ENCODE data around the gene SEZ6. TPM values are rescaled to one million over a fixed set of nuclear protein-coding genes. Genes with fewer than 3 reads are reported as not detected.

Gene SEZ6
- total RNA-seq (2014; rRNA removed; shearing (Covaris generic); ENCODE audit: low replicate concordance) = not detected in 2 replicates

GRCh38 chr17:29005936-29006511 lies at the start of gene SEZ6:
SEZ6 (minus strand) TSS chr17:29006033; CDS start chr17:29005869, 164 bp downstream.
- peak; percentile 80 for DNase-seq
- H3K4me3 ChIP-seq = no peak within 1 kb of the TSS
- no peaks in the 10 kb centered on the region for H3K9me3 ChIP-seq
- no peaks in the 10 kb centered on the region for H3K36me3 ChIP-seq
- H3K27me3 ChIP-seq = peaks cover 16% of the 10 kb centered on the region

- no peaks in the 10 kb centered on the region for H3K27me3 ChIP-seq
- no peak for DNase-seq
- no peak overlapping the region for H3K4me3 ChIP-seq
- H3K9me3 ChIP-seq = no peaks in the 10 kb centered on the region
- no peaks in the 10 kb centered on the region for H3K36me3 ChIP-seq
Observed at GRCh38 chr17:29054835-29055234, 49.0 kb upstream of the SEZ6 start.

GRCh38 chr17:29051731-29052130 lies 45.9 kb upstream of the SEZ6 start:
- no peak for DNase-seq
- no peak overlapping the region for H3K4me3 ChIP-seq
- no peaks in the 10 kb centered on the region for H3K36me3 ChIP-seq
- H3K27me3 ChIP-seq = no peaks in the 10 kb centered on the region
- H3K9me3 ChIP-seq = no peaks in the 10 kb centered on the region

GRCh38 chr17:29051194-29051593 lies 45.4 kb upstream of the SEZ6 start:
- Histone ChIP-seq H3K9me3 (no peaks in the 10 kb centered on the region), H3K4me3 (no peak overlapping the region), H3K27me3 (no peaks in the 10 kb centered on the region), H3K36me3 (no peaks in the 10 kb centered on the region)
- no peak for DNase-seq

- no peak for DNase-seq
- H3K9me3 ChIP-seq = no peaks in the 10 kb centered on the region
- H3K27me3 ChIP-seq = no peaks in the 10 kb centered on the region
- no peak overlapping the region for H3K4me3 ChIP-seq
- H3K36me3 ChIP-seq = no peaks in the 10 kb centered on the region
Observed at GRCh38 chr17:29050176-29050575, 44.3 kb upstream of the SEZ6 start.

GRCh38 chr17:29049541-29050145 lies 43.8 kb upstream of the SEZ6 start:
- no peaks in the 10 kb centered on the region for H3K27me3 ChIP-seq
- DNase-seq = no peak
- no peaks in the 10 kb centered on the region for H3K9me3 ChIP-seq
- H3K36me3 ChIP-seq = no peaks in the 10 kb centered on the region
- H3K4me3 ChIP-seq = no peak overlapping the region

GRCh38 chr17:29048440-29049368 lies 42.9 kb upstream of the SEZ6 start:
- Histone ChIP-seq H3K27me3 (no peaks in the 10 kb centered on the region), H3K36me3 (no peaks in the 10 kb centered on the region), H3K4me3 (no peak overlapping the region), H3K9me3 (no peaks in the 10 kb centered on the region)
- no peak for DNase-seq

GRCh38 chr17:29046473-29046839 lies 40.6 kb upstream of the SEZ6 start:
- Histone ChIP-seq H3K4me3 (no peak overlapping the region), H3K9me3 (no peaks in the 10 kb centered on the region), H3K36me3 (no peaks in the 10 kb centered on the region), H3K27me3 (no peaks in the 10 kb centered on the region)
- DNase-seq = no peak

GRCh38 chr17:29045734-29046472 lies 40.1 kb upstream of the SEZ6 start:
- no peaks in the 10 kb centered on the region for H3K36me3 ChIP-seq
- no peaks in the 10 kb centered on the region for H3K9me3 ChIP-seq
- DNase-seq = no peak
- no peak overlapping the region for H3K4me3 ChIP-seq
- H3K27me3 ChIP-seq = no peaks in the 10 kb centered on the region

- Histone ChIP-seq H3K4me3 (no peak overlapping the region), H3K36me3 (no peaks in the 10 kb centered on the region), H3K27me3 (no peaks in the 10 kb centered on the region), H3K9me3 (no peaks in the 10 kb centered on the region)
- DNase-seq = no peak
Observed at GRCh38 chr17:29045026-29045425, 39.2 kb upstream of the SEZ6 start.

GRCh38 chr17:29043539-29044145 lies 37.8 kb upstream of the SEZ6 start:
- no peaks in the 10 kb centered on the region for H3K9me3 ChIP-seq
- DNase-seq = no peak
- no peak overlapping the region for H3K4me3 ChIP-seq
- H3K27me3 ChIP-seq = no peaks in the 10 kb centered on the region
- H3K36me3 ChIP-seq = no peaks in the 10 kb centered on the region

- H3K27me3 ChIP-seq = no peaks in the 10 kb centered on the region
- peak within 1 kb of the TSS; percentile 37 for H3K4me3 ChIP-seq
- no peaks in the 10 kb centered on the region for H3K9me3 ChIP-seq
- H3K36me3 ChIP-seq = no peaks in the 10 kb centered on the region
- DNase-seq = peak; percentile 88
Observed at GRCh38 chr17:29042679-29043538, 37.1 kb upstream of the SEZ6 start, which contains the start of gene PIPOX. PIPOX (plus strand) TSS chr17:29043141; CDS start chr17:29043226, 85 bp downstream.

- Histone ChIP-seq H3K27me3 (no peaks in the 10 kb centered on the region), H3K9me3 (no peaks in the 10 kb centered on the region), H3K36me3 (no peaks in the 10 kb centered on the region), H3K4me3 (peak overlapping the region; percentile 37)
- no peak for DNase-seq
Observed at GRCh38 chr17:29042026-29042678, 36.3 kb upstream of the SEZ6 start.

GRCh38 chr17:29041571-29041970 lies 35.7 kb upstream of the SEZ6 start:
- H3K9me3 ChIP-seq = no peaks in the 10 kb centered on the region
- no peaks in the 10 kb centered on the region for H3K36me3 ChIP-seq
- H3K27me3 ChIP-seq = no peaks in the 10 kb centered on the region
- no peak for DNase-seq
- no peak overlapping the region for H3K4me3 ChIP-seq

- H3K36me3 ChIP-seq = no peaks in the 10 kb centered on the region
- no peaks in the 10 kb centered on the region for H3K9me3 ChIP-seq
- no peaks in the 10 kb centered on the region for H3K27me3 ChIP-seq
- no peak overlapping the region for H3K4me3 ChIP-seq
- DNase-seq = no peak
Observed at GRCh38 chr17:29041091-29041490, 35.3 kb upstream of the SEZ6 start.
